Measurements from ENCODE around the gene AASS. TPM values are rescaled to one million over a fixed set of nuclear protein-coding genes. Genes with fewer than 3 reads are reported as not detected.

The AASS gene
- total RNA-seq, 1 donor, result 20.8 TPM

DNA sequence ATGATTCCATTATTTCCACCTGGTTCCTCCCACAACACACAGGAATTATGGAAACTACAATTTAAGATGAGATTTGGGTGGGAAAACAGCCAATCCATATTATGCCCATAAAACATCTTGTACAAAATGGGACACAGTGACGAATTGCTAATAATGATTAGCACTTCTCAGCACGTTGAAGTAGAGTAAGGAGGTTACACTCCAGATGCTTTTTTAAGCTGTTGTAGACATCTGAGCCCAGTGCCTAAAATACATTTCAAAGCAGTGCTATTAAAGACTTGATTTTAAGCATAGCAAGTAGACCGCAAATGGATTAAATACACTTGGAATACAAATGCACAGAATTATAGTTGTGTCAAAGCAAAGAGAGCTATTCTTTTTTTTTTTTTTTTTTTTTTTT, 105.9 kb downstream of the AASS start:
- TF ChIP-seq, protein P1, sequence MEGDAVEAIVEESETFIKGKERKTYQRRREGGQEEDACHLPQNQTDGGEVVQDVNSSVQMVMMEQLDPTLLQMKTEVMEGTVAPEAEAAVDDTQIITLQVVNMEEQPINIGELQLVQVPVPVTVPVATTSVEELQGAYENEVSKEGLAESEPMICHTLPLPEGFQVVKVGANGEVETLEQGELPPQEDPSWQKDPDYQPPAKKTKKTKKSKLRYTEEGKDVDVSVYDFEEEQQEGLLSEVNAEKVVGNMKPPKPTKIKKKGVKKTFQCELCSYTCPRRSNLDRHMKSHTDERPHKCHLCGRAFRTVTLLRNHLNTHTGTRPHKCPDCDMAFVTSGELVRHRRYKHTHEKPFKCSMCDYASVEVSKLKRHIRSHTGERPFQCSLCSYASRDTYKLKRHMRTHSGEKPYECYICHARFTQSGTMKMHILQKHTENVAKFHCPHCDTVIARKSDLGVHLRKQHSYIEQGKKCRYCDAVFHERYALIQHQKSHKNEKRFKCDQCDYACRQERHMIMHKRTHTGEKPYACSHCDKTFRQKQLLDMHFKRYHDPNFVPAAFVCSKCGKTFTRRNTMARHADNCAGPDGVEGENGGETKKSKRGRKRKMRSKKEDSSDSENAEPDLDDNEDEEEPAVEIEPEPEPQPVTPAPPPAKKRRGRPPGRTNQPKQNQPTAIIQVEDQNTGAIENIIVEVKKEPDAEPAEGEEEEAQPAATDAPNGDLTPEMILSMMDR (IDR thresholded peaks at IDR 0.05; ENCODE audit: insufficient read depth, low read length), result no peak
- no peak for DNase-seq (ENCODE audit: low read depth)
- no peak overlapping the region for H3K4me3 ChIP-seq (ENCODE audit: low read depth, low read length)

DNA sequence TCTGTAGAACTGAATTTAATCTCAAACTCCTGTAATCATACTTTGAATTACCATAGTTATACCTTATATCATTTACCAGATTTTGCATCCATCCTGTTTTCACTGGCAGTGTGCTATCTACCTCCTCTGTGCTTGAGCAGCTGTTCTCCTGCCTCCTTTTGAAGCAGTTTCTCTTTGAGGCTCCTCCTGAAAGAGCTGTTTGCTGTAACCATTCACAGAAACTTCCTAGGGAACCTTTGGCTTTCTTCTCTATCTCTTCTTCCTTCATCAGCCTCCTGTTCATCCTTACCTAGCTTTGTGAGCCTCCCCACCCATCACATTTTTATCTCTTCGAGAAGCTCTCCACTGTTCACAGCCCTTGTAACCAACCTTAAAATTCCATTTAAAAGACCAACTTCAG, 108.2 kb downstream of the AASS start:
- no peak overlapping the region for H3K4me3 ChIP-seq (ENCODE audit: low read depth, low read length)
- TF ChIP-seq, protein P1 (IDR thresholded peaks at IDR 0.05; ENCODE audit: insufficient read depth, low read length), result no peak
- no peak for DNase-seq (ENCODE audit: low read depth)

DNA sequence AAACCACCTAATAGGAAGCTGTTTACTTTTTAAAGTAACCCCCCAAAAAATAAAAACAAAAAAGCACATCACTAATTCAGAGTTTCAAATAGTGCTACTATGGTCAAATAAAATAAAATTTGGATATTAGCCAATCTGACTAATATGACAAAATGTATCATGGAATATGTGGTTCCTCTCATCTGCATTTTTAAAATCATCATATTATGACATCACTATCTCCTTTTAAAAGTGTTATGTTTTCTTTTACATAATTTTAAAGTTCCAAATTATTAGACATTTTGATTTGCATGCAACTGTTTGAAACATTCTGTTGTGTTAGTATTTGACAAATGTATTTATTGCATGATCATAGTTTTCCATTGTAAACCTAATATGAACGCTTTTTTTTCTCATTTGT, 110.4 kb downstream of the AASS start:
- no peak overlapping the region for H3K4me3 ChIP-seq (ENCODE audit: low read depth, low read length)
- DNase-seq (ENCODE audit: low read depth), result no peak
- TF ChIP-seq, protein P1 (IDR thresholded peaks at IDR 0.05; ENCODE audit: insufficient read depth, low read length), result no peak

DNA sequence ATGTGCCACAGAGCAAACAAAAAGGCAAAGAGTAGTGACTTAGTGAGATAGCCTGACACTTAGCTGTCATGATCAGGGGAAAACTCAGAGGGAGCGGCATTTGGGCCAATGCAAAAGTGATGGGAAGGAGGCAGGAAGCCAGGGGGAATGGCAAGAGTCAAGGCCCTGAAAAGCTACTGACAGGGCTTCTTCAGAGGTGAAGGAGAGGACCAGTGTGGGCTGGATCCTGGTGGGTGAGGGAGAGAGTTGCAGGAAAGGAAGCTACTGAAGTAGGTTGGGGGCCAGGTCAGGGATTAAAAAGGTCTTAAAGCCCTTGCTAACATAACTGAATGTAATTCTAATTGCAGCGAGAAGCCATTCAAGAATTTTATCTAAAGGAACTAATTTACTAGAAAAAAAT, 117.0 kb downstream of the AASS start:
- no peak for DNase-seq (ENCODE audit: low read depth)

More for the DNA sequence above, 117.0 kb downstream of the AASS start:
- TF ChIP-seq, protein P1 (IDR thresholded peaks at IDR 0.05; ENCODE audit: insufficient read depth, low read length), result no peak
- no peak overlapping the region for H3K4me3 ChIP-seq (ENCODE audit: low read depth, low read length)

Small RNAs within 50 kb of the gene (small RNA-seq; reads per million reads assigned to genes)
- not detected for gene RNU7-154P

Other genes with a start within 250 kb of the AASS start
- gene FEZF1, start 160.5 kb upstream of the AASS start, total RNA-seq (ENCODE audit: low replicate concordance), result not detected in 2 replicates

All from fibroblast of the aortic adventitia (primary cell).